Activated CD4-positive, alpha-beta T cell treated with anti-CD3 and anti-CD28 coated beads for 24 hours (primary cell): Measurements from ENCODE around the gene RFFL.
A peak's percentile ranks its signal among the peaks of the same experiment; 100 is the strongest.
"Not testable (repeated sequence)": the region's sequence is repeated elsewhere in the genome, so short reads cannot be mapped to it uniquely, and the experiment has no call there.

Source experiments
- DNase-seq, 2 donors: peaks; one replicate each; pipeline ENCODE4 v3.0.0-alpha.2; 2020; ENCODE audit warnings: low read depth in 2 of 2

RFFL gene, protein sequence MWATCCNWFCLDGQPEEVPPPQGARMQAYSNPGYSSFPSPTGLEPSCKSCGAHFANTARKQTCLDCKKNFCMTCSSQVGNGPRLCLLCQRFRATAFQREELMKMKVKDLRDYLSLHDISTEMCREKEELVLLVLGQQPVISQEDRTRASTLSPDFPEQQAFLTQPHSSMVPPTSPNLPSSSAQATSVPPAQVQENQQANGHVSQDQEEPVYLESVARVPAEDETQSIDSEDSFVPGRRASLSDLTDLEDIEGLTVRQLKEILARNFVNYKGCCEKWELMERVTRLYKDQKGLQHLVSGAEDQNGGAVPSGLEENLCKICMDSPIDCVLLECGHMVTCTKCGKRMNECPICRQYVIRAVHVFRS

DNA sequence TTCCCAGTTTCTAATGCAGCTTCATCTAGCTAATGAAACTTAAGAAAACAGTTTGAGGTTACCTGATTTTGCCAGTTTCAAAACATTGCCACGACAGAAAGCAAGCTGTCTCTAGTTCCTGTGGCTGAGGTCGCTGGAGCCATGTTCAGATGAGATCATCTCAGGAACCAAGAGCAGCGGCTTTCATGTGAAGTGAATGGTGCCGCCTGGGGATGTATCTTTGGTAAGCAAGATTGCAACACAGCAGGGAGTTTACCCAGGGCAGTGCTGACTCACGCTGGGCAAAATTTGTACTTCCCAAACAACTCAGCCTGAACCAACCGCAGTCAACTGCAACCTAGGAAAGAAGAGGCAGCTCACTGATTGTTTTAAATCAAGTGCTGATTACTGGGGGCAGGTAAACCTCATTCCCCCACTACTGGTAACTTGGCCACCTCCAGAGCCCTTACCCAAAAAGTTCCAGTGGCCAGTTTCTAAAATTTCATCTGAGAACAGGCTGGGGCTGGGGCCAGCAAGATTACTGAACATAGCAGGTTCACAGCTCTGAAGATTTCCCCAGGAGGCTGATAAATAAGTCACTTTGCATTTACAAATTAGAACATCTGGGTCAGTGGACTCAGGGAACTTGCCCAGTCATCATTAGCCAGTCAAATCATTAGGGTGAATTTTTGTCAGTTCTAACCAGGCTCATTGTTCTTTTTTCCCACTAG, at the start of gene RFFL:
RFFL (minus strand) TSS at position 194 of the 710 bp plus-strand sequence. CDS start 37,154 bp downstream, outside the sequence.
- DNase-seq = peak; percentile 67 to 74

DNA sequence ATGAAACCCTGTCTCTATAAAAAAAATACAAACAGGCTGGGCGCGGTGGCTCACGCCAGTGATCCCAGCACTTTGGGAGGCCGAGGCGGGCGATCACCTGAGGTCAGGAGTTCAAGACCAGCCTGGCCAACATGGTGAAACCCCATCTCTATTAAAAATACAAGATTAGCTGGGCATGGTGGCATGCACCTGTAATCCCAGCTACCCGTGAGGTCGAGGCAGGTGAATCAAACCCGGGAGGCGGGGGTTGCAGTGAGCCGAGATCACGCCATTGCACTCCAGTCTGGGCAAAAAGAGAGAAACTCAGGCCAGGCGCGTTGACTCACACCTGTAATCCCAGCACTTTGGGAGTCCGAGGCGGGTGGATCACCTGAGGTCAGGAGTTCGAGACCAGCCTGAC, 47.3 kb upstream of the RFFL start:
- DNase-seq = not testable (repeated sequence)

DNA sequence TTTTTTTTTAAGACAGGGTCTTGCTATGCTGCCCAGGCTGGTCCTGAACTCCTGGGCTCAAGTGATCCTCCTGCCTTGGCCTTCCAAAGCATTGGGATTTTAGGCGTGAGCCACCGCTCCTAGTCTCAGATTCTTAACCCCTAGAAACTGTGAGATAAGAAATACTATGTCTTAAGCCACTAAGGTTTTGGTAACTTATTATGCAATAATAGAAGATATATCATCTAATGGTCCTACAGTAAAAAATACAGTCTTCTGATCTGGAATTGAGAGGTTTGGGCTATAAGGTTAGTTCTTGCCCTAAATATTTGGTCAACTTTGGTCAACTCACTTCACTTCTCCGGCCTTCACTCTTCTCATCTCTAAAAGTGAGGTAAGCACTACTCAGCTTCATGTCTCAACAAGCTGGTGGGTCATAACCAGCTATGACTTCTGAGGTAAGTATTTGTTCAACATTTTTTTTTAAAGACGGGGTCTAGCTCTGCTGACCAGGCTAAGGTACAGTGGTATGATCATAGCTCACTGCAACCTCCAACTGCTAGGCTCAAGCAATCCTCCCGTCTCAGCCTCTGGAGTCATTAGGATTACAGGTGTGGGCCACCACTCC, 41.4 kb upstream of the RFFL start:
- DNase-seq = no peak

DNA sequence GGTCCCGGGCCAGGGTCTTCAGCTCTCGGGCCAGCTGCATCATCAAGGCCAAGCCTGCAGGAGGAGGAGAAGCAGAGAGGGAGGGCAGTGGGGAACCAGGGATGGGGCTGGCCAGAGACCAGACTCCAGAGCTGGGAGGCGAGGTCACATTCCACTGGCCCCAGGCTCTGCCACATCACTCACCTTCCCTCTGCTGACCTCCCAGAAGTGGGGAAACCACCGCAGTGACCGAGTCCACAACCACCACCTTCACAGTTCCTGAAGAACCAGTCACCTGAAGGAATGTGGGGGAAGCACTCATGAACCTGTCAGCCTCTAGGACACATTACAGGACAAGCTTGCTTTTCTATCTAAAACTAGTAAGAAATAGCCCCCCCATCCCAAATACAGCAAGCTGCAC, 39.8 kb upstream of the RFFL start:
- no peak for DNase-seq

DNA sequence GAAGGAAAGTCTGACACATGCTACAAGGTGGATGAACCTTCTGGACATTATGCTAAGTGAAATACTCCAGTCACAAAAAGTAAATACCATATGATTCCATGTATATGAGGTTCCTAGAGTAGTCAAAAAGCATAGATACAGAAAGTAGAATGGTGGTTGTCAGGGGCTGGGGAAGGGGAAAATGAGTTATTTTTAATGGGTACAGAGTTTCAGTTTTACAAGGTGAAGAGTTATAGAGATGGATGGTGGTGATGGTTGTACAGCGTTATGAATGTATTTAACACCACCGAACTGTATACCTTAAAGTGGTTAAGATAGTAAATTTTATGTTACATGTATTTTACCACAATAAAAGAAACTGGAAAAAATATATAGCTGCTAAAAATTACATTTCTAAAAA, 38.2 kb upstream of the RFFL start:
- DNase-seq = no peak

DNA sequence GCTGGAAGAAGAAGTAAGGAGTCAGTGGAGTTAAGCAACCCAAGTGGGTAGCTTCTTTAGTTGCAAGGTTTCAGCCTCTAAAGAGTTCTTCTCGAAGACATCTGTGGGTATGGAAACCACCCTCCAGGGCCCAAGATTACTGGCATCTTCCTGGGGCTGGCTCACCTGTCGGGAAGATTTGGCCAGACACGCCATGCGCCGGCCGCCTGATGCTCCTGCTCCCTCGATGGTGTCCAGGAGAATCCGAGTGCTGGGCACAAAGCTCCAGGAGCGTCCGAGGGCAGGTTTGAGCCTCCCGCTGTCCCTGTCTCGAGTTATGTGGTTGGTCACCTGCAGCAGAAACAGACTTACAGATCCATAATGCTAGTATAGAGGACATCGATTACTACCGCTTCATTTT, 37.5 kb upstream of the RFFL start:
- DNase-seq = no peak

DNA sequence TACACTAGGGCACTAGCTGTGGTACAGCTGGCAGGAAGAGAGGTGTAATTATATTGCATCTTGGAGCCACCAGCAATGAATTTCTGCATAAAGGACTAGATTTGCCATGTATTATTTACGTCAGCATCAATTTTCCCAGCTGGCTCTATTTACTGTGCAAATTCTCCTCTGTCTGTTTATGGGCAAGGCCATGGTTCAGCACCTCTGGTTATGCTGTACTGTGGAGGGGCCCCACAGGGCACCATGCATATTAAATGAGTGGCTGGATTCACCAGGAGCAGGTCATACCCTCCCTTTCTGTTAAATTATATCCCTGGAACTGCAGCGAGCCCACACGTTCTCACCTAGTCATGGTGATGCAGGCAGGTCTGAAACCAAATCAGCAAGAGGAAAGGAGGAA, 36.4 kb upstream of the RFFL start:
- DNase-seq = no peak

DNA sequence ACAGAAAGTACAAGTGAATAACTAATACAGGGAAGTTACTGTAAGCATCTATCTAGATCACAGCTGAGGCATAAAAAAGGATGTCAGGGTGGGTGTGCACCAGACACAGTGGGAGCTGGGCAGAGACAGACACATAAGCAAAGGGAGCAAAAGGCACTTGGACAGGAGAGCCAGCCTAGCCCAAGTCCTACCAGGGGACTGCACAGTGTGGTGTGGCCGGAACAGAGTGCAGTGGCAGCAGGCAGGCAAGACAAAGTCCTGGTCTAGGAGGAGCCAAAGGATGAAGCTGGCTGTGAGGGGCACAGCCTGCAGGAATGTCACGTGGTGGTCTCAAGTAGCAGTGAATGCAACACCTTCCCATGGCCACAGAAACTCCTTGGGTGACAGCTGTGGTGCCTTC, 34.3 kb upstream of the RFFL start:
- DNase-seq = no peak

DNA sequence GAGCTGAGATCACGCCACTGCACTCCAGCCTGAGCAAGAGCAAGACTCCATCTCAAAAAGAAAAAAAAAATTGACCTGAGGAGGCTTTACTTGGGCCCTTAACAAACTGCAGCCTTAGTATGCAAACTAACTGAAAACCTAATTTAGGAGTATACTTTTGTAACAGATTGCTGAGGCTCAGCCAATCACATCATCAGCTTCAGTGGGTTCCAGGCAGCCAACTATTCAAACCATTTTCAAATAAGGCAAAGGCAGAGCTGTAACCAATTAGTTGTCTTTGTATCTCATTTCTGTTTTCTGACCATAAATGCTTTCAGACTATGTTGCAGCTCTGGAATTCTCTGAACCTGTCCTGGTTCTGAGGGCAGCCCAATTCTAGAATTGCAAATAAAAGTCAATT, 32.2 kb upstream of the RFFL start:
- DNase-seq = no peak

DNA sequence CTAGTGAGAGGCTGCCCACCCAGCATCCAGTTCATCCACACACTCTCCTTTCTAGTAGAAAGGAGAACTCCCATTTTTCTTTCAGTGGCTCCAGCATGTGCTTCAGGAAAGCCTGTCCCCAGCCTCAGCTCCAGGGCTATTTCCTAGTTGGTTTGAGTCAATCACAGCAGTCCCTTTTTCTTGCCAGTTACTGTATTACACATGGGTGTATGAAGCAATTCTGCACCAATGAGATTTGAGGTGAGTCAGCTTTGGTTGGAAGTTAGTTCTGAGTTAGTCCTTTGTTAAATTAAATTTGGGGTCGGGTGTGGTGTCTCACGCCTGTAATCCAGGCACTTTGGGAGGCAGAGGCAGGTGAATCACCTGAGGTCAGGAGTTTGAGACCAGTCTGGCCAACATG, 31.4 kb upstream of the RFFL start:
- DNase-seq = no peak

DNA sequence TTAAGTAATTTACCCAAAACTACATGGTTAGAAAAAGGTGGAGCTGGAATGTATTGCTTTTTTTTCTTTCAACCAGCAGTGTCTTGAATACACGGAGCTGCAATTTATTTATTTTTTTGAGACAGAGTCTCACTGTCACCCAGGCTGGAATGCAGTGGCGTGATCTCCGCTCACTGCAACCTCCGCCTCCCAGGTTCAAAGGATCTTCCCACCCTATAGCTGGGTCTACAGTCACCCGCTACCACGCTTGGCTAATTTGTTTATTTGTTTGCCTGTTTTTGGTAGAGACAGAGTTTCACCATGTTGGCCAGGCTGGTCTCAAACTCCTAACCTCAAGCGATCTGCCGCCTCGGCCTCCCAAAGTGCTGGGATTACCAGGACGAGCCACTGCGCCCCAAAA, 27.2 kb upstream of the RFFL start:
- not testable (repeated sequence) for DNase-seq

DNA sequence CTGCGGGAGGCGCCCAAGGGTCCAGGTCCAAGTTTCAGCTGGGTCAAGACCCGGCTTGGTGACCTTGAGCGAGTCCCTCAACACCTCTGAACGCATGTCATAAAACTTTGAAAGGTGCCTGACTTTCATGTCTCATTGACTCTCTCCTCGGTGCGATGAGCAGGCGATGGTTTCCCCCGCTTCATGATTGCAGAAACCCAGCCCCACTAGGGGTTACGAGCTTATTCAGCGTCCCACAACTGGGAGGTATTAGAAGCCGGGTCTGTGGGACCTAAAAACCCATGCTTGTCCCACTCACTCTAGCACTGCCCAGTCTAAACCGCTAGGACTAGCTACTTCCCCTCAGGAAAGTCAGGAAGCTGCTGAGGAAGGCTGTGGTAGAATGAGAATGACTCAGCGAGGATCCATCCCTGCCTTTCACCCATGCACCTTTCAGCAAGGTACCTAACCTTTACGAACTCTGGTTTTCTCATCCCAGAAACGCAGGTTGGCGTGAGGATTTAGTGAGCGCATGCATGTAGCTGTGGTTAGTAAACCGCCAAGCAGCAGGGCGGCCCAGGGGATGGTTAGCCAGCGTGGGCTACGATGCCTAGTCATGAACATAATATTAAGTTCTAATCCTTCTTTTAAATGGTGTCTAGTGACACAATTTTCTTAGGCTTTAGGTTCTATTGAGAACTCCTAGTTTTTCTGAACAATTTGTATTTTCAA, 26.2 kb upstream of the RFFL start:
- DNase-seq = peak in 1 of 2 donors; percentile 37

DNA sequence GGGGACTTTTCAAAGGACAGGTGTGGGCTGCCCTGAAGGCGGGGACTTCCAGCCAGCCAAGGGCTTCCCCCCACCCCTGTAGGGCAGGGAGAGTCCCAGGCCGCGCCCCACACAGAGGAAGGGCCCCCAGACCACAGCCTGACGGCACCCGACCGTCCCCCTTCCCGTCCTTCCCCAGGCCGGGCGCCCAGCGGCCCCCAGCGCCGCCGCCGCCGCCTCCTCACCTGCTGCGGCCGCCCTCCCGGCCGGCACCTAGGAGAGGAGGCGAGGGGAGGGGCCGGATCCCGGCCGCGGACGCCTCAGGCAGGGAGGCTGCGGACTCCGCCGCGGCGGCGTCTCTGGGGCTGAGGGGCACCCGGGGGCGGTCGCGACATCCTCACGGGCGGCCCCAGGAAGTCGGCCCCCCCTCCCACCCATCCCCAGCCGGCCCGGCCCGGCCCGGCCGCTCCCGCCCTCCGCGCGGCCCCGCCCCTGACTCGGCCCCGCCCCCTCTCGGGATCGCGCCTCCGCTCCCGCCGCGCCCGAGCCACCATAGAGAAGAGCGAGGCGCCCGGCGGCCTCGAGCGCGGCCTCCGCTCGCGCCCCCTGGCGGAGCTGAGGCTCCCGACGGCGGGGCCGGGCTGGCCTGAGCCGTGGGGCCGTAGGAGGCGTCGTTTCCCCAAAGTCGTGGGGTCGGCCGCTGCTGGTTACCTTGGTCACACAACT, 25.5 kb upstream of the RFFL start:
- peak; percentile 80 to 83 for DNase-seq

DNA sequence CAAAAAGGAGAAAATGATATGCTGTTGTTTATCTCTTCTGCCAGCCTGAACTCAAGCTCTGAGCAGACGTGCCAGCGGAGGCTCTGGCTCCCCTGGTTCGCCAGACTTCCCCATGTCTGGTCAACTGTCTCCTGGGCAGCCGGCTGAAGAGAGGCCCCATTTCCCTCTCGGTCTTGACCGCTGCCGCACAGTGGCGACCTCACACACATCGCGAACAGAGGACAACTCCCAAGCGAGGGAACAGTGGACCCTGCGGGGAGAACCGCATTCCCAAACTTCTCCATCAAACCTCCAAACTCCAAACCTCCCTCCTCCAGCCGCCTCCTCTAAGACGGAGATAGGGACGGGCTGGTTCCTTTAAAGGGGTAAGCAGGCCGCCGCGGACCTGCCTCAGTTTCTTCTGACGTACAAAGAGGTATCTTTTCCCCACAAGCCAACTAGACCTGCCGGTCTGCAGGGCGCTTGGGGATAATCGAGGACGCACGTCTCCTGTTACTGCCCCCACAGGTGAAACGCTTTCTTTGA, 24.9 kb upstream of the RFFL start:
- DNase-seq = no peak

DNA sequence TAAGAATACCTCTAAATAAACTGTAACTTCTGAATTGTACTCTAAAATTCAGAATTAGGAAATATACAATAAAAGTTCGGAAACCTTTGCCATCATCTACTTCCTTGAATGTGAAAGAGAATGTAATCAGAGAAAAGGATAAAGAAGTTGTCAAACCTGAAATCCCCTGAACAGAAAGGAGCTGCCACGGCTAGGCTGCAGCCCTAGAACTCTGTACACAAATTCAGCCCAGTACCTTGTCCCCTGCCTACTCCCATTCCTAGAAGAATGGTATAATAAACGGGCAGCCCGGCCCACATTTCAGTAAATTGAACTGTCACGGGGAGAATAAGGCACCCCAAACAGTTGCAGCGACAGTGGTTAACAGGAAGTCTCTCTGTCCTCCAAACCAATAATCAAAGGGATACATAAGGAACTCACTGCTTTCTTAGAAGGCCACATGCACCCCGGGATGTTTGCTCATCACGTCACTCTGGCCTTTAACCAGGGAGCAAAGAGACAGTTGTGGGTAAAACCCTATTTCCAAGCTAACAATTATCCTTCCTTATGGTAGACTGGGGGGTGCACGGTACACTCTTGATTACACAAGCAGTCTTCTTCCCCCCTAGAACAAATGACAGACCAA, 24.3 kb upstream of the RFFL start:
- DNase-seq = no peak

DNA sequence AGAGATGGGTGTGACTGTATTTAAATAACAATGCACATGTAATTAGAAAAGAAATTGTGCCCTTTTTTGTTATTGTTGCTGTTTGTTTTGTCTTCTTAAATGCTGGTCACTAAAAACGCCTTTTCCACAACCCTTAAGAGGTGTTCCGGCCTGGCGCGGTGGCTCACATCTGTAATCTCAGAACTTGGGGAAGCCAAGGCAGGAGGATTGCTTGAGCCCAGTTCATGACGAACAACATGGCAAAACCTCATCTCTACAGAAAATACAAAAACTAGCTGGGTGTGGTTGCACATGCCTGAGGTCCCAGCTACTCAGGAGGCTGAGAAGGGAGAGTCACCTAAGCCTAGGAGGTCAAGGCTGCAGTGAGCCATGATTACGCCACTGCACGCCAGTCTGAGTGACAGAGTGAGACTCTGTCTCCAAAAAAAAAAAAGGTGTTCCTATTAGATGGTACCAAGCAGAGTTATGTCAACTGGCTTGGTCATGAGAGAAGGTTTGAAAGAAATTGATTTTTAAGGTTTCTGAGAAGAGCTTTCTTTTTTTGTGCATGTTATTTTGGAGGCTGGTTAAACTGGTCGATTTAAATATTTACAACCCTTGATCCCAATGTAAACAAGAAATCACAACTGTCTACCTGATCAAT, 23.5 kb upstream of the RFFL start:
- DNase-seq = no peak

DNA sequence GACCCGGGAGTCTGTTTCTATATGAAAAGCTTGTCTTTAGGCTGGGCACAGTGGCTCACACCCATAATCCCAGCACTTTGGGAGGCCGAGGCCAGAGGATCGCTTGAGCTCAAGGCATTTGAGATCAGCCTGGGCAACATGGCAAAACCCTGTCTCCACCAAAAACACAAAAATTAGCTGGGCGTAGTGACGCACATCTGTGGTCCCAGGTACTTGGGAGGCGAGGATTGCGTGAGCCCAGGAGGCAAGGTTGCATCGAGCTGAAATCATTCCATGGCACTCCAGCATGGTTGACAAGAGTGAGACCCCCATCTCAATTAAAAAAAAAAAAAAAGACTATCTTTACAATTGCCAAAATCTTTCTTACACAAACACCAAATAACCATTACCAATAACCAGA, 22.7 kb upstream of the RFFL start:
- DNase-seq = no peak

DNA sequence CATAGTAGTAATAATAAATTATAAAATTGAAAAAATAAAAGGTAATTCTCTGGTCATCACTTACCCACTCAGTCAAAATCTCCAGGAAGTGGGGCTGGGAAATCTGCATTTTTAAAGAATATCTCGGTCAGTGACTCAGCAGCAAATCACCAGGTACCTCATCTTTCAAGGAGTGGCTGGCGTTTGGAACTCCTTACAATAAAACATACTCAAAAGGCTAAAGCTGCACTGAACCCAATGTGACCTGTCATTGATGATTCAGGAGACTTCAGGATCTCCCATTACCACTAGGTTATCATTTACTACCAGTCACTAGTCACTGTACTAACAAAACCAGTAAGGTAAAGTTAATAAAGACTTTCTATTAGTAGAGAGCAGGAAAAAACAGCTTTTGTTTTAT, 21.5 kb upstream of the RFFL start:
- DNase-seq = no peak

DNA sequence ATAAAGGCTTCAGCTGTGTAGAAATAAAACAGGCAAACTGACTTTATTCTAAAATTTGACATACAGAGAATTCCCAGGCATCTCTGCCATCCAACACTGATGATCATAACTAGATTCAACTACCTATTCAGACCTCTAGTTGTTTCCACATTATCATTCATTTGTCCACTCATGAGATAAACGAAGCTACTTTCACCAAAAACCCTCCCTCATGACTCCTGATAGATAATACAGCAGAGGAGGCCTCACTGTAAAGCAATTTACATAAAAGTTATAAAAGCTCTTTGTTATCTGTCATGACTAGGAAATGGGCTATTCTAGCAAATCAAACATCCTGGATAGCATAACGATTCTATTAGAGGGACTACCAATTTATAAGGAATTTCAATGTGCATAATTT, 19.6 kb upstream of the RFFL start:
- DNase-seq = no peak

DNA sequence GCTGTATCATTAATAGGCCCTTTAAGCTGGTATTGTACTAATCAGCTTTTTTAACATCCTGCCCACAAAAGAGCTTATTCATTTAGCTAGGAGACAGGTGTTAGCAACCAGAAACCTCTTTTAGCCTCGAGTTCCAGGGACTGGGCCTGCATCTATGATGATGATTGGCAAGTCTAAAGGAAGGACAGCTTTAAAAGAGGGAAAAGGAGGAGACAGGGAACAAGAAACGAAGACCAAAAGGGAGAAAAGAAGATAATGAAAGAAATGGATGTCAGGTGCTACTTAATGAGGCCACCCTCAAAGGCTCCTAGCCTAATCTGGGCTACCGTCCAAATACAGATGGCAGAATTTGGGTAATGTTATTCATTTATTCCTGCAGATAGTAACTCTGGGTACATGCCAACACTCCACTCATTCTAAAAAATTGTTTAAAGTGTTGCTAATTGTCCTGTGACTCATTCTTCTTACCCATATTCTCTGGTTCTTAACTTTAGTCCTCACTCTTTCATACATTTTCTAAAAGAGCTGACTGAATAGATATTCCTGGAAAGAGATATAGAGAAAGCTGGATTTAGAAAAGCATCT, 18.7 kb upstream of the RFFL start:
- DNase-seq = no peak
